Ectodermal cell (in vitro differentiated cells): ENCODE measurements around the gene SIK1.

Experiments
- H3K27ac ChIP-seq: 2 replicates; pipeline ENCODE4 v1.7.0; 2013; ENCODE audit warnings: mild to moderate bottlenecking, low read depth, low read length; ENCODE audit not compliant: insufficient read depth, poor library complexity, severe bottlenecking
- H3K27me3 ChIP-seq: 2 replicates; pipeline ENCODE4 v1.7.0; 2013; ENCODE audit warnings: mild to moderate bottlenecking, low read length; ENCODE audit not compliant: insufficient read depth, control insufficient read depth, poor library complexity, severe bottlenecking
- H3K36me3 ChIP-seq: one replicate; pipeline ENCODE4 v1.7.0; 2013; ENCODE audit warnings: low read length; ENCODE audit not compliant: control insufficient read depth, insufficient read depth
- H3K4me1 ChIP-seq: one replicate; pipeline ENCODE4 v1.7.0; 2013; ENCODE audit warnings: low read length; ENCODE audit not compliant: control insufficient read depth, insufficient read depth
- H3K4me3 ChIP-seq: 2 replicates; pipeline ENCODE4 v1.7.0; 2013; ENCODE audit warnings: low read depth, low read length, control low read depth; ENCODE audit not compliant: insufficient read depth
- H3K9me3 ChIP-seq: 2 replicates; pipeline ENCODE4 v1.7.0; 2013; ENCODE audit warnings: mild to moderate bottlenecking, low read length, moderate library complexity; ENCODE audit not compliant: control insufficient read depth
- WGBS, 2 experiments: methylation state at CpG; one replicate each; pipeline ENCODE4 v1.1.7; 2013; ENCODE audit warnings: missing lambda C conversion rate in 2 of 2; 5-methylcytosine and 5-hydroxymethylcytosine counted together

SIK1 gene

GRCh38 chr21:43374228-43374885 is 52.6 kb downstream of the SIK1 start:
- H3K4me3 ChIP-seq, result no peak overlapping the region
- no peaks in the 10 kb centered on the region for H3K27me3 ChIP-seq
- H3K36me3 ChIP-seq, result no peaks in the 10 kb centered on the region
- H3K27ac ChIP-seq, result no peak overlapping the region
- WGBS, 2 experiments, result 95% methylated on average over 16 of the region's 16 CpGs
- H3K9me3 ChIP-seq, result no peaks in the 10 kb centered on the region
- peaks cover 3% of the 10 kb centered on the region for H3K4me1 ChIP-seq

GRCh38 chr21:43373362-43374227 is 53.3 kb downstream of the SIK1 start:
- Histone ChIP-seq H3K9me3 (no peaks in the 10 kb centered on the region), H3K27me3 (no peaks in the 10 kb centered on the region), H3K36me3 (no peaks in the 10 kb centered on the region), H3K4me3 (no peak overlapping the region), H3K27ac (no peak overlapping the region), H3K4me1 (peaks cover 6% of the 10 kb centered on the region)
- 93 to 94% methylated on average over 21 of the region's 21 CpGs for WGBS, 2 experiments

DNA sequence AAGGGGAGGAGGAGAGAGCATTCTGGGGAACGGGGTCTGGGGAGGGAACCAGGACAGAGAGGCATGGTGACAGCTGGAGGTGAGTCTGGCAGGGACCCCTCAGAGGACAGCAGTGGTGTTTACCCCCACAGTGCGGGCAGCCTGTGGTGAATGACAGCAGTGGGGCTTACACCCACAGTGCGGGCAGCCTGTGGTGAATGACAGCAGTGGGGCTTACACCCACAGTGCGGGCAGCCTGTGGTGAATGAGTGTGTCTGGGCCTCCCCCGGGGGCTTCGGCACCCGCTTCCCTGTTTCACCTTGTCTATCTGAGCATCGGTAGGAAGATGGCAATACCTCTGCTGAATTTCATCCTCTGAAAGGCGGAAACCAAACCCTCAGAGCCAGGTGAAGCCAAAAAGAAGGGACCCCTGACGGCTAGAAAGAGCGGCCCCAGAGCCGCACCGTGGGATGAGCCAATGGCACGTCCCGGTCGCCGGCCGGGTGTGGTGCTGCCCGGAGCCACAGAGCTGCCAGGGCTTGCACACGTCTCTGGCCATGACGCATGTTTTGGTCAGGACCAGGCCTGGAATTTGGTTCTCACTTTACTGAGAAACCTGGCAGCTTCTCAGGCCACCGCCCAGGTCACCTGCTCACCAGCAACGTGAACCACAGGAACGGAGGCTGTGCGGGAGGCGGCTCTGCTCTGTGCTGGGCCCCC is 54.1 kb downstream of the SIK1 start:
- no peaks in the 10 kb centered on the region for H3K36me3 ChIP-seq
- H3K4me1 ChIP-seq, result peaks cover 6% of the 10 kb centered on the region
- WGBS, 2 experiments, result 93% methylated on average over 26 of the region's 26 CpGs
- H3K4me3 ChIP-seq, result no peak overlapping the region
- no peak overlapping the region for H3K27ac ChIP-seq
- H3K9me3 ChIP-seq, result no peaks in the 10 kb centered on the region
- no peaks in the 10 kb centered on the region for H3K27me3 ChIP-seq

DNA sequence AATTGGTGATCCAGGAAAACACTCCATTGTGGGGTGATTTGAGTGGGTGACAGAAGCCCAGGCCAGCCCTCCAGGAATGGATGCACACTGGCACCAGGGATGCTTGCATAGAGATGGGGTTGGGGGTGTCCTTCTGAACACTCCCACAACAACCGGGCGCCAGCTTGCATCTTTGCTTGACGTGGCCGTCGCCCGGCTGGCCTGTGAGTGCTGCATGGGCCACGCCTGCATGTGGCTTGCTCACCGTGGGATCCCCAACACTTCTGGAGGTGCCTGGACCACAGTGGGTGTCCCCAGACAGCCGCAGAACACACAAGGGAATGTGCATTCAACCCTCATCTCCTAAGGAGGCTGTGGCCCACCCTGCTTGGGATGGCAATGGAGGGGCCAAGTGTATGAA is 55.1 kb downstream of the SIK1 start:
- no peaks in the 10 kb centered on the region for H3K9me3 ChIP-seq
- WGBS, 2 experiments, result 93 to 96% methylated on average over 9 of the region's 9 CpGs
- H3K36me3 ChIP-seq, result no peaks in the 10 kb centered on the region
- H3K27ac ChIP-seq, result no peak overlapping the region
- H3K4me3 ChIP-seq, result no peak overlapping the region
- no peaks in the 10 kb centered on the region for H3K27me3 ChIP-seq
- H3K4me1 ChIP-seq, result peaks cover 6% of the 10 kb centered on the region

DNA sequence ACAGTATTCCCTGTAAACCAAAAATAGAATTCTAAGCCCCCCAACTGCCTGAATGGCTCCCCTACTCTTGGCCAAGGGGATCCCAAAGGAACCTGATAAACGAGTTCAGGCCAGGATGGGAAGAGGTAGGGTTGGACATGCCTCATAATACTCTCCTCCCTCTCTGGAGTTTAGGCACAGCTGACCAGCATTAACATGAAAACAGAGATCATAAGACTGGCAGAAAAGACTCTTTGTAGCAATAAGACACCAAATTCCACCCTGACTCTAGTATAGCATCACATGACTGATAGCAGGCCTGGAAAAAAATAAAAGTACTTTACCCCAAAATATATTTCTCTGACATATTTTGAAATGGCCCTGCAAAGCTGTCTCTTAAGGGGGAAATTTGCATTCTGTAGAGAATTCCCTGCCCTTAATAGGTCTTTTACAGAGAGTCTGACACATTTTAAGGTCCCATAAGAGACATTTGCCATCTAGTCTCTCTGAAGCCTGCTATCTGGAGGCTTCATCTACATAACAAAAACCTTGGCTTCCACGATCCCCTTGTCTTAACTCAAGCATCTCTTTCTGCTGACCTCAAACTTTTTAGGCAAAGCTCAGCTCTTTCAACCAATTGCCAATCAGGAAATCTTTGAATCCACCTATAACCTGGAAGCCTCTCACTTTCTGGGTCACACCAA is 55.9 kb downstream of the SIK1 start:
- Histone ChIP-seq H3K9me3 (no peaks in the 10 kb centered on the region), H3K27me3 (no peaks in the 10 kb centered on the region), H3K27ac (no peak overlapping the region), H3K4me3 (no peak overlapping the region), H3K36me3 (no peaks in the 10 kb centered on the region), H3K4me1 (peaks cover 6% of the 10 kb centered on the region)
- WGBS, 2 experiments, result 55% methylated on average over 2 of the region's 2 CpGs

DNA sequence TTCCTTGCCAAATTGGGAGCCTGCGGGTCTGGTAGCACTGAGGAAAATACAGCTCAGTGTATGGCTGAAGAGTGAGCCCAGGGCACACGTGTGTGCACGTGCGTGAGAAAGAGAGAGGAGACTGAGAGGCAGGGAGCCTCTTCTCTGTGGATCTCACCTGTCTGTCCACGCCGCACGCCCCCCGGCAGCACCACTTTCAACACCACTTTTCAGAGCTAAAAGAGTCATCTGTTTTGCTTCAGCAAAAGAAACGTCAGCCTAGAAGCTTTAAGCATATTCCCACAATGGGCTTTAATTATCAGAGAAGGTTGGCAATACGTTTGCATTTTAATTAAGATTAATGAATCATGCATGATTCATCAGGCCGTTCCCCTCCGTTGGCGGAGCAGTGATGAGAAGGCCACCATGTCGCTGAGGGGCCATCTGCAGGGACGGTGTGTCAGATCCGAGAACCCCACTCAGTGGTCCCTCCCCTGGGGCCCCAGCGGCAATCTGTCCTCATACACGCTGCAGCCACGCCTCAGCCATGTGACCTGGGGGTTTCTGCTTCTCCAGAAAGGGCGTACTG is 56.8 kb downstream of the SIK1 start:
- WGBS, 2 experiments, result 92 to 93% methylated on average over 20 of the region's 20 CpGs
- no peaks in the 10 kb centered on the region for H3K27me3 ChIP-seq
- H3K9me3 ChIP-seq, result no peaks in the 10 kb centered on the region
- no peak overlapping the region for H3K27ac ChIP-seq
- no peaks in the 10 kb centered on the region for H3K36me3 ChIP-seq
- no peak overlapping the region for H3K4me3 ChIP-seq
- H3K4me1 ChIP-seq, result peaks cover 6% of the 10 kb centered on the region

DNA sequence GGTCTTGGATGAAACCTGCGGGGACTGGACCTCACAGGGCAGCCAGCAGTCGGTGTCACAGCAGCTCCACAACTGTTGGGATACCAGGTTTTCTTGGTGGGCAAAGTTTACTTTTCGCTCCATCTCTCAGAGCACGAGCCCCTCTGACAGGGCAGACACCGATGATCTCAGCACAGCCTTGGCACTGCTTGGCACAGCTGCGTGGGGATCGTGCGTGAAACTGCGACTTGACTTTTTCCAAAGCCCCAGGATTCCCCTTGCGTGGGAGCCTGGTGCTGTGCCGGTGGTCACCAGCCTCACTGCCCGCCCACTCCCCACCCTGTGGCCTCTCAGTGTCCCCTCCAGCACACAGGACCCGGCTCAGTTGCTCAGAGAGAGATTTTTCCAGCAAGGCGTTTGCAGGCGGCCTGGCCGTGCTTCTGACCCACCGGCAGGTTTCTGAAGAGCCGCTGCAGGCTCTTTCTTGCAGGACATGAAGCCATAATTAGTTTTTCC is 57.3 kb downstream of the SIK1 start:
- H3K4me1 ChIP-seq, result peaks cover 6% of the 10 kb centered on the region
- no peak overlapping the region for H3K4me3 ChIP-seq
- H3K27ac ChIP-seq, result no peak overlapping the region
- H3K36me3 ChIP-seq, result no peaks in the 10 kb centered on the region
- H3K9me3 ChIP-seq, result no peaks in the 10 kb centered on the region
- 91 to 92% methylated on average over 18 of the region's 18 CpGs for WGBS, 2 experiments
- H3K27me3 ChIP-seq, result no peaks in the 10 kb centered on the region

- Histone ChIP-seq H3K36me3 (no peaks in the 10 kb centered on the region), H3K27ac (no peak overlapping the region), H3K4me1 (peaks cover 6% of the 10 kb centered on the region), H3K9me3 (no peaks in the 10 kb centered on the region), H3K4me3 (no peak overlapping the region), H3K27me3 (no peaks in the 10 kb centered on the region)
- WGBS, 2 experiments, result 90 to 91% methylated on average over 14 of the region's 14 CpGs
Observed at GRCh38 chr21:43369124-43369523, 57.8 kb downstream of the SIK1 start.

GRCh38 chr21:43368685-43369084 is 58.2 kb downstream of the SIK1 start:
- 91 to 97% methylated on average over 6 of the region's 6 CpGs for WGBS, 2 experiments

More at GRCh38 chr21:43368685-43369084, 58.2 kb downstream of the SIK1 start:
- no peak overlapping the region for H3K27ac ChIP-seq
- no peaks in the 10 kb centered on the region for H3K36me3 ChIP-seq
- H3K4me3 ChIP-seq, result no peak overlapping the region
- no peaks in the 10 kb centered on the region for H3K27me3 ChIP-seq
- peaks cover 6% of the 10 kb centered on the region for H3K4me1 ChIP-seq
- H3K9me3 ChIP-seq, result no peaks in the 10 kb centered on the region
